Panc1 (cell line): ENCODE measurements around the gene CYP11A1.

Experiments
- CTCF ChIP-seq: fragments of 450-650 bp; IDR thresholded peaks from 2 replicates; pipeline ENCODE4 v1.5.1; 2017; ENCODE audit warnings: mild to moderate bottlenecking
- POLR2AphosphoS5 ChIP-seq: IDR thresholded peaks from 2 replicates; pipeline ENCODE4 v1.6.1; 2012; ENCODE audit warnings: mild to moderate bottlenecking, low read depth, low read length, moderate library complexity
- REST ChIP-seq, 2 experiments: IDR thresholded peaks; 2 replicates each; pipeline ENCODE4 v1.6.1; 2011 to 2012; ENCODE audit warnings: low read depth in 2 of 2, control low read depth in 1 of 2, low read length in 1 of 2, mild to moderate bottlenecking in 1 of 2, moderate library complexity in 1 of 2; ENCODE audit not compliant: insufficient read depth in 1 of 2
- TCF7L2 ChIP-seq: IDR thresholded peaks from 2 replicates; pipeline ENCODE4 v1.6.1; 2011; ENCODE audit warnings: mild to moderate bottlenecking, low read depth, low read length, inconsistent platforms

DNA sequence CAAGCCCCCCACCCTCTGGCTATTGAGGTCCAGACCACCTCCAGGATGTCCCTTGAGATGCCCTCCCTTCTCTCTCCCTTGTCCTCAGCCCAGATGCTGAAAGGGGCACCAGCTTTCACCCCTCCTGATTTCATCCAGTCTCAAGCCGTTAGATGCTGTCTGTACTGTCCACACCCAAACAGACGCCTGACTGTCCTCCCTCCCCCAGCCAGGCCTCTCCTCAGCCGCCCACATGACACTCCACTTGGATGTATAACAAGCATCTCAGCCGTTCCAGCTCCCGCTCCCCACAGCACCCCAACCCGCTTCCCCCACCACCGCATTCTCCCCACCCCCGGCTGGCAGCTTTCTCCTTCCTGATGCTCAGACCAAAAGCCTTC lies 25.0 kb upstream of the CYP11A1 start:
- TF ChIP-seq CTCF, result no peak
- TF ChIP-seq POLR2AphosphoS5, result no peak
- no peak for TF ChIP-seq TCF7L2
- no peak for TF ChIP-seq REST (IDR thresholded peaks at IDR 0.05; ENCODE audit: insufficient read depth in 1 of 2, low read depth in 2 of 2, low read length in 1 of 2)
